Measurements from ENCODE around the gene YLPM1.

Gene YLPM1

GRCh38 chr14:74875204-74875603 is 112.1 kb downstream of the YLPM1 start:
- no peak for DNase-seq

- DNase-seq: no peak
Observed at GRCh38 chr14:74875941-74876913, 113.1 kb downstream of the YLPM1 start, which contains the start of gene PROX2. PROX2 (minus strand) TSS chr14:74876145; CDS start chr14:74863834, 12,311 bp downstream.

DNA sequence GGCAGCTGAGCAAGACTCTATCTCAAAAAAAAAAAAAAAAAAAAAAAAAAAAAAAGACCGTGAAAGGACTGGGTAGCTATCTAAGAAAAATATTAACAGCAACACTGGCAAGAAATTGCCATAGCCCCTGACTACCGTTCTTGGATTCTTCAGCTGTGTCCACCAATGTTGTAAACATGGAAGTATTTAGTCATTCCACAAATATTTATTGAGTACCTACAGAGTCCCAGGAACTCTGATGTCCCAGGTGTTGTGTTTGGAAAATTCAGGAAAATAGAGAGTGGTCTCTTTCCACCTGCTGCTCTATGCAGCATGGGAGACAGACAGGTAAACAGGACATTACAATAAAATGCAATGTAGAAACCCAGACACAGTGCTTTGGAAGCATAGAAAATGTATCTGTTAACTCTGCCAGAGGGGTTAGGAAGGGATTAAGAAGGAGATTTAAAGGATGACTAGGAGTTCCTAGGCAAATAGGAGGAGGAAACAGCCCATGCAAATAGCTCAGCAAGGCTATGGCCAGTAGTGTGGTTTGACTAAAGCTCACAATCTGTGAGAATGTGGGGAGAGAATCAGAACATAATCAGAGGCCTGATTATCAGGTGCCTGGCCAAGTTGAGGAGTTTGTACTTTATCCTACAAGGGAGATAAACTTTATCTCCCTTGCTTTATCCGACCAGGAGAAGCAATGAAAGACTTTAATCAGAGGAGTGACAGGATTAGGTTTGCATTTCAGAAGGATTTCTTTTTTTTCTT is 116.5 kb downstream of the YLPM1 start:
- DNase-seq: no peak

DNA sequence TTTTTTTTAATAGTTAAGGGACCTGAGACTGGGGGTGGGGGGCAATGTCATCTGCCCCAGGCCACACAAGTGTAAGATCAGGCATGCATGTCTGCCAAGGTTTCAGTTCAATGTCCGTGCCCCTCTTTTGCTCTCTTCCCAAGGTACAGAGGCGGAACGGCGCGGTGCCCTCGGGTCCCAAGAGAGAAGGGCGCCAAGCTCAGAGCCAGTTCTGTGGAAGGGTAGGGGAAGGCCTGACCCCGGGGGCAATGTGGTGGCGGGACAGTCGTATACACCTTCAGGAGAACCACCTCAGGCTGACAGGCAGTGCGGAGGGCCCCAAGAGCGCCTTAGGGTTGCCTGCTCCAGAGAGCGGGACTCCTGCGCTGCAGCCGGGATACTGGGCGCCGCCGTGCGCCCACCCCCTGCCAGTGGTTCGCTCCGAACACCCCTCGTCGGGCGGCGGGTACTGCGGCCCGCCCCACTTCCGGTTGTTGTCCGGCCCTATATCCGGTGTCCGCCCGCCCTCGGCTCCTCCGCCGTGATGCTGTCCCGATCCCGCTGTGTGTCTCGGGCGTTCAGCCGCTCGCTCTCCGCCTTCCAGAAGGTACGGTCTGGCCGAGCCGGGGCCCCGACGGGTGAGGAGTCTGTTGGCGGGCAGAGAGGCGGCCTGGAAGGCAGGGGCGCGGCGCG is 118.5 kb downstream of the YLPM1 start, which contains the start of gene DLST:
Gene DLST, plus strand, starts transcription at position 486 of the 672 bp plus-strand sequence. Its CDS starts 38 bp downstream, at position 524.
- peak; percentile 70 for DNase-seq

- no peak for DNase-seq
Observed at GRCh38 chr14:74882103-74882920, 119.2 kb downstream of the YLPM1 start.
